GDM1 (cell line): Measurements from ENCODE around the gene ZNF175.

ENCODE experiments used
- DNase-seq: peaks from one replicate; lab custom pipeline; 2025; lab: John Stamatoyannopoulos, UW

ZNF175 gene

DNA sequence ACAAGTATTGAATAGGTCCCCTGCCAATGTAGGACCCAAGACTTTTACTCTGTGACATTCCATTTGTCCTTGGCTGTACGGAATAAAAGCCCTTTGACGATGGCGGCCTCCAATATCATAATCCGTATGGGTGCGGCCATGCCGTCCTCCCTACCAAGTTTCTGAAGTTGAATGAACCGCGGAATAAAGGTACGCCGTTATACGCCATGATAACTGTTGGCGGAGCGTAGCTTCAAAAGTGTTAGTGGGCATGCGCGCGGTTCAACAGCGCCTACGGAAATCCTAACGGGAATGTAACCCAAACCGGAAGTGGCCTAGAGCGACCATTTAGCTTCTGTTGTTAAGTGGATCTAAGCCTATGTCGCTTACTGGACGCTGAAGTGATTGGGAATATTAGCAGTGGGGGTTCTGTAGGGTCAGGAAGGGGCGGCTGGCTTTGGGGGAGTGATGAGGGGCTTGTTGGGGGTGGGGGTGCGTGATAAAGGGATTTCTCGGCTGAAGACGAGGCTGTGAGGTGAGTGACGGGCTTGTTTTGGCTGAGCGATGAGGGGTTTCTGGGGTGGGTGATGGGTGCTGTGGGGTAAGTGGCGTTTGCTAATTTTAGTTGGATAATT, at the start of gene ZNF175:
ZNF175 (plus strand) TSS at position 322 of the 614 bp plus-strand sequence. CDS start 2,047 bp downstream, outside the sequence.
- DNase-seq: peak; percentile 94

DNA sequence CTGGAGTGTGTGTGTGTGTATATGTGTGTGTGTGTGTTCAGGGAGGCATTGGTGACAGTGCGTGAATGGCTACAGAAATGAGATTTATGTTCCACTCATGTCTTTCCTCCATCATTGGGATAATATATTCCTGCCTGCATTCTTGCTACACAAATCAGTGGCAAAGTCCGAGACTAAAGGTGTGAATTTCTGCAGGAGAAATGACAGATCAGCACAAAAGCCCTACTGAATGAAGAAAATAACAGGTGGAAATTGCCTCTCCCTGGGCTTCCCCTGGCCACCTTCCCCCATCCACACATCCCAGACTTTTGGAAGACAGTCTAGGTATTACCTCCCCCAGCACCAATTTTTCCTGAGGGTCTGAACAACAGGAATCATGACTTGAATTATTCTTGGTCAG, 49.7 kb upstream of the ZNF175 start:
- no peak for DNase-seq

DNA sequence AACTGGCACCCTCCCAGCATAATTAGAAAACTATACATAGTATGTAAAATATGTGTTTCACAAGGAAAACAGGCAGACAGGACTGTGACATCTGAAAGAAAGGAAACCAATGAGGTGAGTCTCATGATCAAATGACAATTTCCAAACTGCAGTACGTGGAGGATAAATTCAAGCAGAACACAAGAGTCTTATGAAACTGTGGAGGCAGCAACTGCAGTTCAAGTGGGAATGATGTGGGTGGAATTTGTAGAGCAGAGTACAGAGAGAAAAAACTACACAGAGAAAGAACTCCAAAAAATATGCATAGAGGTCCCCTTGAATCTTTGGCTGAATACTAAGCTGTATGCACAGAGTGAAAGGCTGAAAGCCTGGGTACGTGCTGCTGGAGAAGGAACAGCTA, 49.3 kb upstream of the ZNF175 start:
- DNase-seq: no peak

- DNase-seq: no peak
These were observed 46.3 kb upstream of the ZNF175 start for GRCh38 chr19:51524666-51525264.

GRCh38 chr19:51525651-51526050, 45.4 kb upstream of the ZNF175 start:
- no peak for DNase-seq

- DNase-seq: no peak
These were observed 41.8 kb upstream of the ZNF175 start for GRCh38 chr19:51529301-51529700.

- no peak for DNase-seq
These were observed 40.5 kb upstream of the ZNF175 start for GRCh38 chr19:51530616-51531015.

DNA sequence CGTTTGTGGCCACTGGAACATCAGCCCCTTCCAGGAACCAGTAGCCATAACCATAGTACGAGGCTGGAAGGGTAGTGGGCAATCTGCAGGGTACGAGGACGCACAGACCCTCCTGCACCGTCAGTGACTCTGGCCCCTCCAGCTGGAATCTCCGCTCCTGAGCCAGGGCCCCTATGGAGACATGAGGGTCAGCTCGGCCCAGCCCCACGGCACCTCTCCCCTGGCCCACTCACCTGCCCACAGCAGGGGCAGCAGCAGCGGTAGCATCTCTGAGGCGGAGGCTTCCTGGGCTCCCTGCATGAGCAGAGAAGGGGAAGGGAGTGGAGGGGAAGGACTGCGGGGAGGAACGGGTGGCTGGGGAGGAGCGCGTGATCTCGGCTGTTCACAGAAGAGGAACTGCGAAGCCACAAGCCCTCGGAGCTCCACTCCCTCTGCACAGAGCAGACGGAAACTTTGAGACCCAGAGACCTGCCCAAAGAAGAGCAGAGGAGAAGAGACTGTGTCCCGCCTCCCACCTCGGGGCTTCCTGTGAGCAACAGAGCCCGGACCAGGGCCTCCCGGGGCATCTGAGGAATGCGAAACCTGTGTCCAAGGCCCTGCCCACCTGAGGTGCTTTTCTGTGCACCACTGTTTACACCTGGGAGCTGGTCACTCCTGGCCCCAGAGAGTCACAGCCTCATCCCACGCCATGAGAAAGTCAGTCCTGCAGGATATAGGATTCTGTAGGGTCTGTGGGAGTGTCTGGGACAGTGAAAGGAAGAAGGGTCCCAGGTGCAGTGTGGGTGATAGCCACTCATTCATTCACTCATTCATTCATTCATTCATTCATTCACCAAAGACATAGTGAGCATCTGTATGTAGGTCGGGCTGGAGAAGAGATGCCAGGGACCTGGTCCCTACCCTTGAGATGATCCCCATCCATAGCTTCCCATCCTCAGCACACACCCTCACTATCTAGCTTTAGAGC, 39.5 kb upstream of the ZNF175 start, which contains the start of gene SIGLEC6:
SIGLEC6 (minus strand) TSS at position 322 of the 967 bp plus-strand sequence; CDS start at position 300, 22 bp downstream.
- DNase-seq: peak; percentile 95

GRCh38 chr19:51535535-51535934, 35.5 kb upstream of the ZNF175 start:
- no peak for DNase-seq

DNA sequence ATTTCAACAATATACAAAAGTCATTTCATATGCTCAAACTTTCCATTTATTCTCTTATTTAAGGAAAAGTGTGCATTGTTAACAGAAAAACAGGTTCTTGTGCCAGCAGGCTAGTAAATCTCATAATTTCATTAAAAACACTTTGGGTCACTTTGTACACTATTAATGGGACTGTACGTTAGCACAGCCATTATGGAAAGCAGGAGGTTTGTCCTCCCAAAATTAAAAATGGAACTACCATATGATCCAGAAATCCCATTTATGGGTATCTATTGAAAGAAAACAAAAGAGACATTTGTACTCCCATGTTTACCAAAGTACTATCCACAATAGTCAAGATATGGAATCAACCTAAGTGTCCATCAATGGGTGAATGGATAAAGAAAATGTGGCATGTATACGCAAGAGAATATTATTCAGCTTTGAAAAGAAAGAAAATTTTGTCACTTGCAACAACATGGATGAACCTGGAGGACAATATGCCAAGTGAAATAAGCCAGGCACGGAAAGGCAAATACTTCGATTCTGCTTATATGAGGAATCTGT, 31.2 kb upstream of the ZNF175 start:
- DNase-seq: no peak

DNA sequence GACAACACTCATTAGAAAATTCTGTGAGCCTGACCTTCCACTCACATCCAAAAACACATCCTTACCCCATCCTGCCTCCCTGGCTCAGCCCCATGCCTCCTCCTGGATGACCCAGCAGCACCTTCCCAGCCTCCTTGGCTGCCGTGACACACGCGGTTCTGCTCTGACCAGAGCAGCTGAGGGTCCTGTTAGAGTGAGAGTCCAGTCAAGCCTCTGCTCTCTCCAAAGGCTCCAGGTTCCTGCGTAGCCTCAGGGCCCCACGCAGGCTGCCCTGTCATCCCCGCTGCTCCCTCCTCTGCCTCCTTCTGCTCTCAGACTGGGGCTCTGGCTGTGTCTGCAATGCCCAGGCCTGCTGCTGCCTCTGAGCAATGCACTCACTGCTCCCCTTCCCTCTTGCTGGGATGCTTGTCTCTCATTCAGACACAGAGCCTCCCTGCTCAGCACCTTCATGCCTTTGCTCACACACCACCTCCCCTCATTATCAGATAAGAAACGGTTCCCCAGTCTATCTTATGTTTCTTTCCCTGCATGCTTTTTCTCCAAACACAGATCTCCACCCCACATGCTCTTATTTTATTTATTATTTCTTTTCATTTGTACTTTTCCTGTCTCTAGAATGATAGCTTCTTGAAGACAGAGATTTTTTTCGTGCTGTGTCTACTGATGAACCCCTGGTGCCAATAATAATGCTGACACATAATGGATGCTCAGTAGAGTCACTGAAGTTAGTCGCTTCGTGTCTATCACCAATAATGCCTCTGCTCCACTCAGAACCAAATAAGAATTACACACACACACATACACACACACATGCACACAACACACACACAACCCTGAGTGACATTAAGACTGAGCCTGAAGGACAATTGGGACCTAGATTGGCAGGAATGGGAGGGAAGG, 29.4 kb upstream of the ZNF175 start:
- no peak for DNase-seq

DNA sequence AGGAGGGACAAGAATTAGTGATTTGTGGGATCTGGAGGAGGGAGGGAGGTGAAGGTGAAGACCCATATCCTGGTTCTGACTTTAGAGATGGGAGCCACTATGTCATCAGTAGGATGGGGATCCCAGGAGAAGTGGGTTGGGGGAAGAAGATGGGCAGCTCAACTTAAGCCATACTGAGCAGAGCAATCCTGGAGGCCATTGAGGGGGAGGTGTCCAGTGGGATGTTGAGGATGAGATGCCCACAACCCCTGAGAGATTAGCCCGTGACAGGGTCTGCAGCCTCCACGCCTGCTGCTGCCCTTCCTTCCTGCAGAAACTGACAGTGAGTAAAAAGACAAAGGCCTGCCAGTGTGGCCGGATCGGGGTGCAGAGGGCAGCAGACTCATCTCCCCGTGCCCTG, 28.4 kb upstream of the ZNF175 start:
- no peak for DNase-seq

DNA sequence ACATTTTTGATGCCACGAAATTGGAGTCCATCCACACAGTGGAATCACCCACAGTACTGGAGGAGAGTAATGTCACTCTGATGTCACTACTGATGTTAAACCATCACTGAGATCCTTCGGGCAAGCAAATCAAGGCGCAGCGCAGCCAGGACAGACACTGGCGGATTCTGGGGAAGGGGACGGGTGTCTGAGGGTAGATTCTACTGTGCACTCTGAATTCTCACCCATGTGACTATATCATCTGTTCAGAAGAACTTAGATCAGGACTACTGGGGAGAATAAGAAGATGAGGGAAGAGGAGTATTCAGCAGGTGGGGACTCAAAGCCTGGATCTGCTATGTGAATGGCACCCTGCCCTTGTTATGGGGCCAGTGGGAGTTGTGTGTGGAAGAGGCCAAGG, 27.0 kb upstream of the ZNF175 start:
- DNase-seq: no peak

DNA sequence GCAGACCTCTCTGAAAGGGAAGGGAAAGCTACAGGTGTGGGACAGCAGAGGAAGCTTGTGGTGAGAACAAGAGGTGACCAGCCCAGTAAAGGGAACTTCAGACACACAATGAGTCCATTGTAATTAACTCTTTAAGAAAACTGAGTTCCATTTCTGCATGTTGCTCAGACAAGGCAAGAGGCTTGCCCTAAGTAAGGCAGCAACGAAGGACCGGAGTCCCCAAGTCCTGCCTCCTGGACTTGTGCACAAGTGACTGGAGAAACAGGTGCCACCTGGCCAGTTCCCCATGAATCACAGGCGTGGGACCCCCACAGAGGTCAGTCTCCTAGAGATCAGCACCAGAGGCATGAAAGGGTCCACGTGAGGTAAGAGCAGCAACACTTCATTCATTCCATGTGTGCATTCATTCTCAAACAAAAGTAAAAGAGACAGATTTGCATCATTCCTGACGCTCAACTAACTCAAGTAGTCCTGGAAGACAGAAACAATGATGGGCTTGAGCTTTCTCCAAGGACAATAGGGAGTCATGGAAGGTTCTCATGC, 24.9 kb upstream of the ZNF175 start:
- DNase-seq: no peak

GRCh38 chr19:51546650-51547396, 24.3 kb upstream of the ZNF175 start:
- peak; percentile 96 for DNase-seq

DNA sequence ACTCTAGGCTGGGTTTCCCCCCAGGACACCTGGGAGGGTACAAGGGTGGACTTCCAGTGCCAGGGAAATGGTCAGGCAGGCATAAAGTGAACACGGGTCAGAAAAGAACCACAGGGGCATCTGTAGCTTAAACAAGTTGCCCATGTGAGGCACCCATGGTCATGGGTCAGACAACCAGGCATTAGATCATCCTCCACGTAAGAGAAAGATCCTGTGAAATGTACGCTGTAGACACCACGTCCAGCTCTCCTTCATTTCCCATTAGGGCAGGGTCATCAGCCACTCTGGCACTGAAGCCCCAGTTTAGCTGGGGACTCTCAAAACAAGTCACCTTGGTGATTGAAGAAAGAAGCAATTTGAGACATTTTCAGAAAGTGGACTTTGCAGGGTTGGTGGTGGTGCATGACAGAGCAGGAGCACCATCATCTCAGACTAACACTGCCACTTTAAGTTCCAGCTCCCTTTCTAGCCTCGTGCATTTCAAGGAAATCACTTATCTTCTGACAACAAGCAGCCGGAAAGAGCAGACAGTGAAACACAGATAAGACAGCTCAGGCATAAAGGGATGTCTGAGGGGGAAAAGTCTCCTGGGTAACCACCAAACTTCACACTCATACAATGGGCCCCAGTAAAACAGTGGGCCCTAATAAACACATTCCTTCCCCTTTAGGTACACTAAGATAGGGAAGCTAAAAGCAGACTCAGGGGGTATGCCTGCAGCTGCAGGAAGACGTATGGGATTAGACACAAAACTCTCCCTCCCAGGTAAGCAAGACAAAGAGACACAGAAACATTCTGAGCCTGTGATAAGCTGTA, 23.5 kb upstream of the ZNF175 start:
- DNase-seq: peak; percentile 84

DNA sequence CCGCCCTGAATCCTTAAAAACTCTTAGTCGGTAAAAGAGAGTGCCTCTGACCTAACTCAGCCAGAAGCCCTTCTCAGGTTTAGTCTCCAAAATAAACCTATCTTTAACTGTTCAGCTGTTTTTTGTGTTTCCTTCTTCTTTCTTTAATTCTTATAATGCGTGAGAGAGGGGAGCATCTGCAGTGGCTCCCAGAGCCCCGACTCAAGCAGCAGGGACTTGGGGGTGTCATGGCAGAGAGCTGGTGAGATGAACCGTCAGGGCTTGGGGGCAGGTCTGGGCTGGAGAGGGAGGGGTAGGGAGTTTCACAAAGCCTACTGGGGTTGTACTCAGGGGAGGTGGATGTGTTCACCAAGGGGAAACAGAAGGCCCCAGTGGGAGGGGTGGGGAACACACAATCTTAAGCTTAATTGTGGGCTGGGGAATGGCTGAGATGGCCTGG, 22.9 kb upstream of the ZNF175 start:
- DNase-seq: no peak

- DNase-seq: no peak
These were observed 22.2 kb upstream of the ZNF175 start for GRCh38 chr19:51548891-51549305.
